PFSK-1 (cell line): ENCODE results near the gene KDM5C.

Source experiments
- POLR2AphosphoS5 ChIP-seq: IDR thresholded peaks from 2 replicates; pipeline ENCODE4 v1.6.1; 2012; ENCODE audit warnings: low read depth, mild to moderate bottlenecking, control low read depth, low read length, moderate library complexity
- REST ChIP-seq, 2 experiments: IDR thresholded peaks; 2 replicates each; pipeline versions ENCODE4 v1.6.1 to v1.8.0; 2011 to 2012; ENCODE audit warnings: low read depth in 2 of 2, low read length in 2 of 2, control low read depth in 1 of 2, inconsistent platforms in 1 of 2, mild to moderate bottlenecking in 1 of 2, moderate library complexity in 1 of 2; ENCODE audit not compliant: insufficient read depth in 1 of 2
- SIN3A ChIP-seq: IDR thresholded peaks from 2 replicates; pipeline ENCODE4 v1.6.1; 2012; ENCODE audit warnings: mild to moderate bottlenecking, low read length, moderate library complexity, borderline replicate concordance; ENCODE audit not compliant: insufficient read depth
- TAF1 ChIP-seq: IDR thresholded peaks from 2 replicates; pipeline ENCODE4 v1.6.1; 2012; ENCODE audit warnings: low read length, control low read depth, borderline replicate concordance; ENCODE audit not compliant: insufficient read depth

GRCh38 chrX:53256446-53257041 lies 31.5 kb upstream of the KDM5C start:
- no peak for TF ChIP-seq POLR2AphosphoS5
- TF ChIP-seq SIN3A = no peak
- no peak for TF ChIP-seq TAF1
- no peak for TF ChIP-seq REST (IDR thresholded peaks at IDR 0.05; ENCODE audit: insufficient read depth in 1 of 2, low read depth in 2 of 2, low read length in 2 of 2)
